Spleen (tissue), 11 donors: ENCODE measurements around the gene ATF5. TPM values are rescaled to one million over a fixed set of nuclear protein-coding genes. Genes with fewer than 3 reads are reported as not detected.

Source experiments
- DNase-seq: peaks from one replicate; pipeline ENCODE4 v3.0.0-alpha.2; 2020
- H3K27ac ChIP-seq, 8 donors: fragments of 200-600 bp; sonication (generic) in 7 of 8; 1 replicate in 4 of 8; 2 replicates in 4 of 8; pipeline versions ENCODE4 v1.5.0 to v1.8.0; 2016 to 2021; ENCODE audit warnings: inconsistent platforms in 4 of 8, mild to moderate bottlenecking in 4 of 8, moderate library complexity in 1 of 8
- H3K27me3 ChIP-seq, 7 donors: fragments of 200-600 bp; sonication (generic) in 6 of 7; replicated peaks in 1 of 7; 1 replicate in 4 of 7; 2 replicates in 3 of 7; pipeline versions ENCODE4 v1.5.0 to v1.8.0; 2016 to 2021; ENCODE audit warnings: inconsistent platforms in 3 of 7, mild to moderate bottlenecking in 1 of 7
- H3K36me3 ChIP-seq, 6 donors: fragments of 200-600 bp; sonication (generic) in 5 of 6; 1 replicate in 4 of 6; 2 replicates in 2 of 6; pipeline versions ENCODE4 v1.5.0 to v1.8.0; 2016 to 2021; ENCODE audit warnings: inconsistent platforms in 2 of 6
- H3K4me1 ChIP-seq, 6 donors: fragments of 200-600 bp; sonication (generic) in 5 of 6; 1 replicate in 3 of 6; 2 replicates in 3 of 6; pipeline versions ENCODE4 v1.5.0 to v1.8.0; 2016 to 2021; ENCODE audit warnings: inconsistent platforms in 3 of 6
- H3K4me3 ChIP-seq, 8 donors: fragments of 200-600 bp; sonication (generic) in 7 of 8; 1 replicate in 4 of 8; 2 replicates in 4 of 8; pipeline versions ENCODE4 v1.5.0 to v1.8.0; 2016 to 2021; ENCODE audit warnings: inconsistent platforms in 4 of 8, mild to moderate bottlenecking in 4 of 8, moderate library complexity in 2 of 8
- H3K9me3 ChIP-seq, 8 donors: fragments of 200-600 bp; sonication (generic) in 7 of 8; 1 replicate in 4 of 8; 2 replicates in 4 of 8; pipeline versions ENCODE4 v1.5.0 to v1.8.0; 2016 to 2021; ENCODE audit warnings: inconsistent platforms in 4 of 8
- POLR2A ChIP-seq, 3 donors: fragments of 450-650 bp; IDR thresholded peaks; one replicate each; pipeline ENCODE4 v1.5.1; 2017; ENCODE audit warnings: antibody characterized with exemption in 3 of 3, mild to moderate bottlenecking in 1 of 3
- POLR2AphosphoS5 ChIP-seq, 3 donors: sonication (generic); formaldehyde crosslinking; IDR thresholded peaks; one replicate each; pipeline ENCODE4 v1.5.1; 2017; ENCODE audit warnings: antibody characterized with exemption in 3 of 3
- WGBS, 5 donors: extraction: QIAGEN DNeasy Blood & Tissue Kit in 3 of 5; methylation state at CpG; one replicate each; pipeline versions ENCODE4 v1.1.5 to v1.1.7; 2013 to 2018; 5-methylcytosine and 5-hydroxymethylcytosine counted together
- intact Hi-C: fragments of 100-400 bp; cut with DNase I; formaldehyde crosslinking; loops from one replicate; pipeline ENCODE4 v1.15.0; 2023; ENCODE audit warnings: low total_unique reads
- polyA plus RNA-seq, 3 donors: library from polyadenylated mRNA; stranded (reverse); fragments of 200-250 nt; gene quantifications; one replicate each; pipeline ENCODE4 v1.2.1, GENCODE V29; 2013
- total RNA-seq, 7 donors: library from RNA; depleted of rRNA in 3 of 7; stranded (reverse); fragments of >200 nt in 3 of 7; fragmentation: NEBNext Ultra II Directional in 4 of 7; extraction: Animal tissue kit (Norgen Biotek cat#: 25700) in 4 of 7; gene quantifications; one replicate each; pipeline versions ENCODE4 v1.1.0 to v1.2.1, GENCODE V29; 2016 to 2021
- TF ChIP-seq, protein P1 (sequence below), 11 experiments: fragments of 200-600 bp in 7 of 11; fragments of 450-650 bp in 4 of 11; sonication (generic) in 4 of 11; IDR thresholded peaks in 8 of 11; conservative IDR thresholded peaks in 3 of 11; 1 replicate in 7 of 11; 2 replicates in 4 of 11; pipeline versions ENCODE4 v1.4.0 to v1.8.0; 2016 to 2021; ENCODE audit warnings: antibody characterized with exemption in 11 of 11, inconsistent platforms in 4 of 11, mild to moderate bottlenecking in 1 of 11
- donor health status: healthy with polysubstance abuse.
- donor health status: DM: no; HTN: no; CAD: no; lungs with moderate emphysema.
- donor health status: DM: no; HTN: no; CAD: no.
- donor health status: Bipolar disorder and iron deficiency.
- donor health status: healthy.
- donor health status: DM: no; HTN: no; CAD: no.
- donor health status: DM: yes; HTN: yes; CAD: no.

Gene ATF5
- total and polyA plus RNA-seq, 10 donors: 10.2 to 45.8 (median 19.8) TPM

- peak overlapping the region in 1 of 8 donors; percentile 18 for H3K4me3 ChIP-seq
- peaks cover 0 to 24% (median 0%) of the 10 kb centered on the region in 7 donors for H3K27me3 ChIP-seq
- 56 to 82% (median 69%) methylated on average over 8 to 9 of the region's 9 CpGs for WGBS, 5 donors
- DNase-seq: peak; percentile 23
- no peaks in the 10 kb centered on the region for H3K9me3 ChIP-seq
- intact Hi-C loops: no loop called here
- H3K27ac ChIP-seq: peak overlapping the region; percentile 22 to 87 (median 70)
- peaks cover 28 to 75% (median 52%) of the 10 kb centered on the region in 6 donors for H3K4me1 ChIP-seq
- TF ChIP-seq, protein P1, sequence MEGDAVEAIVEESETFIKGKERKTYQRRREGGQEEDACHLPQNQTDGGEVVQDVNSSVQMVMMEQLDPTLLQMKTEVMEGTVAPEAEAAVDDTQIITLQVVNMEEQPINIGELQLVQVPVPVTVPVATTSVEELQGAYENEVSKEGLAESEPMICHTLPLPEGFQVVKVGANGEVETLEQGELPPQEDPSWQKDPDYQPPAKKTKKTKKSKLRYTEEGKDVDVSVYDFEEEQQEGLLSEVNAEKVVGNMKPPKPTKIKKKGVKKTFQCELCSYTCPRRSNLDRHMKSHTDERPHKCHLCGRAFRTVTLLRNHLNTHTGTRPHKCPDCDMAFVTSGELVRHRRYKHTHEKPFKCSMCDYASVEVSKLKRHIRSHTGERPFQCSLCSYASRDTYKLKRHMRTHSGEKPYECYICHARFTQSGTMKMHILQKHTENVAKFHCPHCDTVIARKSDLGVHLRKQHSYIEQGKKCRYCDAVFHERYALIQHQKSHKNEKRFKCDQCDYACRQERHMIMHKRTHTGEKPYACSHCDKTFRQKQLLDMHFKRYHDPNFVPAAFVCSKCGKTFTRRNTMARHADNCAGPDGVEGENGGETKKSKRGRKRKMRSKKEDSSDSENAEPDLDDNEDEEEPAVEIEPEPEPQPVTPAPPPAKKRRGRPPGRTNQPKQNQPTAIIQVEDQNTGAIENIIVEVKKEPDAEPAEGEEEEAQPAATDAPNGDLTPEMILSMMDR (IDR thresholded peaks at IDR 0.05 in 8 of 11, conservative IDR thresholded peaks at IDR 0.05 in 3 of 11): no peak
- TF ChIP-seq POLR2AphosphoS5 (IDR thresholded peaks at IDR 0.05) (peak in 2 of 3 donors; percentile 27 to 32), POLR2A (IDR thresholded peaks at IDR 0.05) (no peak)
- H3K36me3 ChIP-seq: peaks cover 0 to 50% (median 4%) of the 10 kb centered on the region in 6 donors
These were observed 22.9 kb downstream of the ATF5 start for GRCh38 chr19:49951806-49952478.

- no peak for DNase-seq
- peak overlapping the region; percentile 22 to 87 (median 70) for H3K27ac ChIP-seq
- intact Hi-C loops: no loop called here
- H3K9me3 ChIP-seq: no peaks in the 10 kb centered on the region
- H3K27me3 ChIP-seq: peaks cover 0 to 20% (median 0%) of the 10 kb centered on the region in 7 donors
- peaks cover 0 to 45% (median 4%) of the 10 kb centered on the region in 6 donors for H3K36me3 ChIP-seq
- peak overlapping the region in 2 of 8 donors; percentile 18 to 48 for H3K4me3 ChIP-seq
- TF ChIP-seq POLR2AphosphoS5 (IDR thresholded peaks at IDR 0.05) (no peak), POLR2A (IDR thresholded peaks at IDR 0.05) (no peak)
- TF ChIP-seq, protein P1 (IDR thresholded peaks at IDR 0.05 in 8 of 11, conservative IDR thresholded peaks at IDR 0.05 in 3 of 11): no peak
- peaks cover 32 to 80% (median 55%) of the 10 kb centered on the region in 6 donors for H3K4me1 ChIP-seq
These were observed 23.5 kb downstream of the ATF5 start for GRCh38 chr19:49952479-49952836.

- Histone ChIP-seq H3K36me3 (peaks cover 0 to 41% (median 4%) of the 10 kb centered on the region in 6 donors), H3K9me3 (no peaks in the 10 kb centered on the region), H3K27me3 (peaks cover 0 to 20% (median 0%) of the 10 kb centered on the region in 7 donors), H3K27ac (peak overlapping the region in 7 of 8 donors; percentile 51 to 87 (median 76)), H3K4me1 (peaks cover 32 to 84% (median 57%) of the 10 kb centered on the region in 6 donors), H3K4me3 (peak overlapping the region in 2 of 8 donors; percentile 6 to 48)
- TF ChIP-seq POLR2AphosphoS5 (IDR thresholded peaks at IDR 0.05): no peak
- 61 to 72% (median 67%) methylated on average over 13 of the region's 13 CpGs for WGBS, 5 donors
- intact Hi-C loops: no loop called here
- DNase-seq: peak; percentile 22
These were observed 23.9 kb downstream of the ATF5 start for GRCh38 chr19:49952906-49953305.

- Histone ChIP-seq H3K36me3 (peaks cover 0 to 36% (median 4%) of the 10 kb centered on the region in 6 donors), H3K27ac (peak overlapping the region in 7 of 8 donors; percentile 51 to 87 (median 76)), H3K9me3 (no peaks in the 10 kb centered on the region), H3K4me3 (peak overlapping the region in 2 of 8 donors; percentile 6 to 48), H3K27me3 (peaks cover 0 to 20% (median 0%) of the 10 kb centered on the region in 7 donors), H3K4me1 (peaks cover 32 to 89% (median 59%) of the 10 kb centered on the region in 6 donors)
- intact Hi-C loops: no loop called here
- no peak for DNase-seq
- 18 to 42% (median 33%) methylated on average over 7 of the region's 7 CpGs for WGBS, 5 donors
- TF ChIP-seq POLR2A (IDR thresholded peaks at IDR 0.05): no peak
- no peak for TF ChIP-seq POLR2AphosphoS5 (IDR thresholded peaks at IDR 0.05)
- TF ChIP-seq, protein P1 (IDR thresholded peaks at IDR 0.05 in 8 of 11, conservative IDR thresholded peaks at IDR 0.05 in 3 of 11): no peak
These were observed 24.4 kb downstream of the ATF5 start for GRCh38 chr19:49953416-49953815.
